PC-3 (cell line): ENCODE measurements around the gene GLI3. TPM values are rescaled to one million over a fixed set of nuclear protein-coding genes. Genes with fewer than 3 reads are reported as not detected.

Experiments
- ATAC-seq: fragments of 200-7000 bp; cut with Tn5 transposase; 2 replicates; pipeline ENCODE4 v1.9.1; 2020; ENCODE audit warnings: mild to moderate bottlenecking, moderate library complexity
- BruUV-seq: library from RNA; stranded (reverse); fragments of 400-500 nt; replicated peaks from 2 replicates; lab custom pipeline; 2021; lab: Mats Ljungman, UMichigan
- CTCF ChIA-PET: fragments of 300-600 bp; sonication (Branson Sonifier 250); formaldehyde crosslinking; loops from one replicate; lab custom pipeline; 2022; ENCODE audit warnings: antibody characterized with exemption; lab: Charles Lee
- POLR2A ChIA-PET: fragments of 300-600 bp; sonication (Branson Sonifier 250); formaldehyde crosslinking; loops from one replicate; lab custom pipeline; 2022; ENCODE audit warnings: antibody characterized with exemption; ENCODE audit not compliant: unreplicated experiment; lab: Charles Lee
- DNase-seq: peaks from one replicate; pipeline ENCODE4 v3.0.0-alpha.2; 2015
- H2AFZ ChIP-seq: fragments of 300-600 bp; sonication (generic); 2 replicates; pipeline ENCODE4 v1.6.0; 2016; ENCODE audit warnings: antibody characterized with exemption, low read length
- H3F3A ChIP-seq: fragments of 300-600 bp; sonication (generic); one replicate; pipeline ENCODE4 v1.6.0; 2017; ENCODE audit warnings: antibody characterized with exemption, low read length, control low read depth, mild to moderate bottlenecking; ENCODE audit not compliant: unreplicated experiment
- H3K27ac ChIP-seq: fragments of 300-600 bp; sonication (generic); 2 replicates; pipeline ENCODE4 v1.5.1; 2016; ENCODE audit warnings: mild to moderate bottlenecking, low read length
- H3K27me3 ChIP-seq: fragments of 300-600 bp; sonication (generic); 2 replicates; pipeline ENCODE4 v1.6.1; 2016; ENCODE audit warnings: low read length, mixed read lengths
- H3K36me3 ChIP-seq: fragments of 300-600 bp; sonication (generic); 2 replicates; pipeline ENCODE4 v1.6.1; 2016; ENCODE audit warnings: low read depth, mixed run types, low read length, mixed read lengths
- H3K4me1 ChIP-seq: fragments of 300-600 bp; sonication (generic); 2 replicates; pipeline ENCODE4 v1.5.1; 2016; ENCODE audit warnings: low read length; ENCODE audit not compliant: insufficient read depth
- H3K4me2 ChIP-seq: fragments of 300-600 bp; sonication (generic); 2 replicates; pipeline ENCODE4 v1.6.0; 2016; ENCODE audit warnings: low read length
- H3K4me3 ChIP-seq: fragments of 300-600 bp; sonication (generic); 2 replicates; pipeline ENCODE4 v1.5.1; 2016; ENCODE audit warnings: mild to moderate bottlenecking, low read length, mixed read lengths
- H3K79me2 ChIP-seq: fragments of 300-600 bp; sonication (generic); 2 replicates; pipeline ENCODE4 v1.6.1; 2017; ENCODE audit warnings: low read length, mixed read lengths
- H3K9ac ChIP-seq: fragments of 300-600 bp; sonication (generic); 2 replicates; pipeline ENCODE4 v1.6.0; 2016; ENCODE audit warnings: mild to moderate bottlenecking, low read length
- H3K9me2 ChIP-seq: fragments of 300-600 bp; sonication (generic); replicated peaks from 2 replicates; pipeline ENCODE4 v1.6.1; 2016; ENCODE audit warnings: mixed run types, low read length, mixed read lengths
- H3K9me3 ChIP-seq: fragments of 300-600 bp; sonication (generic); 2 replicates; pipeline ENCODE4 v1.6.1; 2016; ENCODE audit warnings: low read length, mixed read lengths
- H4K20me1 ChIP-seq: fragments of 300-600 bp; sonication (generic); 2 replicates; pipeline ENCODE4 v1.6.1; 2016; ENCODE audit warnings: low read length, mixed read lengths
- CTCF ChIP-seq: fragments of 300-600 bp; sonication (generic); conservative IDR thresholded peaks from 2 replicates; pipeline ENCODE4 v1.5.1; 2017; ENCODE audit warnings: antibody characterized with exemption, low read depth, mild to moderate bottlenecking, low read length
- EZH2 ChIP-seq: fragments of 300-600 bp; sonication (generic); IDR thresholded peaks from one replicate; pipeline ENCODE4 v1.6.1; 2017; ENCODE audit warnings: antibody characterized with exemption, mild to moderate bottlenecking, low read length; ENCODE audit not compliant: unreplicated experiment
- EZH2phosphoT487 ChIP-seq: fragments of 300-600 bp; sonication (generic); IDR thresholded peaks from 2 replicates; pipeline ENCODE4 v1.6.1; 2018; ENCODE audit warnings: mild to moderate bottlenecking, antibody characterized with exemption, low read length, borderline replicate concordance
- intact Hi-C: fragments of 100-400 bp; cut with micrococcal nuclease; formaldehyde crosslinking; loops from 2 replicates; pipeline ENCODE4 v1.9.0; 2023
- total RNA-seq: library from RNA; depleted of rRNA; stranded (reverse); fragments of >200 nt; gene quantifications from 2 replicates; pipeline ENCODE4 v1.2.3, GENCODE V29; 2014

The GLI3 gene
- total RNA-seq, 1 experiment from 2014 or later = 3.5 TPM

- Histone ChIP-seq H3K9me3 (no peaks in the 10 kb centered on the region), H2AFZ (no peak overlapping the region), H3K4me1 (peaks cover 70% of the 10 kb centered on the region), H3K27ac (no peak overlapping the region), H3K4me2 (no peak overlapping the region), H3K9ac (no peak overlapping the region), H3F3A (peaks cover 16% of the 10 kb centered on the region), H4K20me1 (no peaks in the 10 kb centered on the region), H3K27me3 (no peaks in the 10 kb centered on the region), H3K9me2 (no peaks in the 10 kb centered on the region), H3K36me3 (no peaks in the 10 kb centered on the region), H3K4me3 (no peak overlapping the region), H3K79me2 (no peaks in the 10 kb centered on the region)
- ATAC-seq (no peak), DNase-seq (no peak)
- no peak for TF ChIP-seq EZH2
- TF ChIP-seq CTCF = no peak
- TF ChIP-seq EZH2phosphoT487 = no peak
- no TSS peak for BruUV-seq
- POLR2A ChIA-PET = interaction anchor here (0.7 kb wide), 1 partner anchor 1223 kb away, joined by 5 read pairs; no protein-coding TSS in a partner anchor
- intact Hi-C loops = loop anchor here (10.0 kb wide), 1 partner anchor 107 kb away; no protein-coding TSS in a partner anchor
- CTCF ChIA-PET = interaction anchor here (1.0 kb wide), 1 partner anchor 20 kb away, joined by 3 read pairs; no protein-coding TSS in a partner anchor
These were observed 239.0 kb downstream of the GLI3 start for GRCh38 chr7:41998041-41998440.

GRCh38 chr7:41997151-41997550 lies 239.9 kb downstream of the GLI3 start:
- peak overlapping the region; percentile 85 for H3K27ac ChIP-seq
- CTCF ChIA-PET = interaction anchor here (1.2 kb wide), 2 partner anchors 17 to 20 kb away, joined by 3 to 5 read pairs; no protein-coding TSS in a partner anchor

More at GRCh38 chr7:41997151-41997550, 239.9 kb downstream of the GLI3 start:
- Histone ChIP-seq H3K4me3 (peak overlapping the region; percentile 60), H2AFZ (no peak overlapping the region), H3K36me3 (no peaks in the 10 kb centered on the region), H3K9ac (peak overlapping the region; percentile 45), H3K4me1 (peaks cover 70% of the 10 kb centered on the region), H3K9me2 (no peaks in the 10 kb centered on the region), H4K20me1 (no peaks in the 10 kb centered on the region), H3K4me2 (peak overlapping the region; percentile 84), H3K27me3 (no peaks in the 10 kb centered on the region), H3F3A (peaks cover 16% of the 10 kb centered on the region), H3K9me3 (no peaks in the 10 kb centered on the region), H3K79me2 (no peaks in the 10 kb centered on the region)
- POLR2A ChIA-PET = interaction anchor here (0.7 kb wide), 1 partner anchor 1222 kb away, joined by 5 read pairs; no protein-coding TSS in a partner anchor
- intact Hi-C loops = loop anchor here (10.0 kb wide), 1 partner anchor 108 kb away; no protein-coding TSS in a partner anchor
- ATAC-seq = no peak
- no TSS peak for BruUV-seq
- no peak for TF ChIP-seq EZH2phosphoT487
- TF ChIP-seq CTCF = no peak
- no peak for TF ChIP-seq EZH2
- DNase-seq = no peak
